Stimulated activated CD4-positive, alpha-beta T cell treated with anti-CD3 and anti-CD28 coated beads, Interleukin-12 subunit alpha, Interleukin-12 subunit beta, amount 100 ng/mL, for 4 hours (primary cell): ENCODE results near the gene STIMATE.
A peak's percentile ranks its signal among the peaks of the same experiment; 100 is the strongest.

Source experiments
- DNase-seq: peaks from one replicate; pipeline ENCODE4 v3.0.0-alpha.2; 2020

Gene STIMATE

DNA sequence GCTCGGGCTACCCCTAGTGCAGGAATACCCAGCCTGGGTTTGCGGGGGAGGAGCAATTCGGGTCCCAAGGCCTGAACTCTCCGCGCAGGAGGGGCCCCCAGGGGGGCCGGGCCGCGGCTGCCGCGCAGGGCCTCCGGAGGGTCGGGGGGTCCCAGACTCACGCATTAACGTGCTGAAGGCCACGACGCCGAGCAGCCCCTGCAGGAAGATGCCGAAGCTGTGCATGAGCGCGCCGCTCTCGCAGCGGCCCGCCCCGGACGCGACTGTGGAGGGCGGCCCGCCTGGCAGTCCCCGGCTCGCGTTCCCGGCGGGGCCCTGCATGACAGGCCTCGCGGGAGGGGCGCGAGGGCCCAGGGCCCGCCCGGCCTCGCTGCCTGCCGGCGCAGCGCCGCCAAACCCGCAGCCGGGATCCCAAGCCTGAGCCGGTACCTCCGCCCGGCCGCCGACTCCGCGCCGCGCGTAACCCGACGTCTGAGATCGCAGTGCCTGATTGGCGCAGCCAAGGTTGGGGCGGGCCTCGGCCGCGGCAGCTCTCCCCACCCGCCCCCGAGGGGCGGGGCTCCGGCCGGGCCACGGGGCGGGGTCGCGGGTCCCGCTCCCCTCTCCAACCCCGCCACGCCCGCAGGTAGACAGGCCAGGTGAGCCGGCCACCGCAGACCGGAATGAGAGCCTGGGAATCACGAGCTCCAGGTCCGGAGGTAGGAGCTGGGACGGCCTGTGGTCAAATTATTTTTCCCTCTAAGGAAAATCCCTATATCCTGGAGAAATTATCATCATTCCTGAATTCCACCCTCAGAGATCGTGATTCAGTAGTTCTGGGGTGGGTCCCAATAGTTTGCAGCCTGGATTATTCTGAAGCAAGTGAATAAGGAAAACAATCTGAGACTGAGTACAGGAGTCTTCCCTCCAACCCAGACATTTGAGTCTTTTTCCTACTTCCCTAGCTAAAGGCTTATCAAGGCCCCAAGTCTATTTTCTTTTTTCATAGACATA is at the start of gene STIMATE:
Gene STIMATE (minus strand): TSS at position 419 of the 993 bp plus-strand sequence. CDS start 98 bp downstream, at position 321.
- peak; percentile 83 for DNase-seq

DNA sequence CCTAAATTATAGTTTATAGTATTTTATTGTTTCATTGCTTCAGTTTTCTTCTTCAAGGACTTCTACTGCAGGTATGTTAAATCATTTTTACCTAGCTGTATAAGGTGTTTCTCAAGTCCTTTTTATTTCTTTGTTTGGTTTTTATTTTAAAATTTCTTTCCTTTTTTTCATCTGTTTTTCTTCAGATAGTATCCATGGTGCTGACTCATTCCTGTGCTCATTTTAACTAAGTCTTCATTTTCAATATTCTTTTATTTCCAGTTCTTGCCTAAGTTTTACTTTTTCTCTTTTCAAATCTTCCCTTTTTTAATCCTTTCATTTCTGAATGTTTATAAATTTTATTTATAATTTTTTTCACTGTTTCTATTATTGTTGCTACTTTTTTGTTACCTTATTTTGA is 42.3 kb upstream of the STIMATE start:
- DNase-seq, result no peak

DNA sequence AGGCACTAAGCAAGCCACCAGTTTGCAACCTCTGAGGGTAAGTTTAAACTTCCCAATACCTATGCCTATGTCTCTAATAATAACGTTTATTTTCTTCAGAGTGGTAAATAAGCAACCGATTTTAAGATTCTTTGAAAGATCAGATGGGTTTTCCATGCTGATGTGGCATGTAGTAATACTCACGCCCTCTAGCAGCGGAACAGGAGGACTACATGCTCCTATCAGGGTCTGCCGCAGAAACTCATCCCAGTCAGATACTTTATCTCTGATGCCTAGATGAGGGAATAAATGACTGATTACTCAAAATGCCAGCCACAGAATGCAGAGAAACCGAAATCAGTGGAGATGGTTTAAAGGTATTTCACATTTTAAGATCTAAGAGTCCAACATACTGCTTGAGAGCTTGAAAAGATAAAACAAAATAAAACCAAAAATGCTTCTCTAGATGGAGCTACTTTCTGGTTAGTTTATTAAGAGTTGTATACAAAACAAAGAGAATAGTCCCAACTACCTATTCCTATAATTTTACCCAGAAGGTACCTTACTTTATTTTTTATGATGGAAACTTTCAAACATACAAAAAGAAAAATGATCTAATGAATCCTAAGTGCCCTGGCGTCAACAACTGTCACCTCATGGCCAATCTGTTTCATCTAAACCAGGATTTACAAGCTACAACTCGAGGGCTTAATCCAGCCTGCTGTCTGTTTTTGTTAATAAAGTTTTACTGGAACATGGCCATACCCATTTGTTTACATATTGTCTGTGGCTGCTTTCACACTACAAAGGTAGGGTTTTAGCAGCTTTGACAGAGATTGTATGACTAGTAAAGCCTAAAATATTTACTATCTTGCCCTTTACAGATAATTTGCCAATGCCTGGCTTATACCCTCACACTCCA is 37.5 kb upstream of the STIMATE start:
- DNase-seq, result peak; percentile 23

DNA sequence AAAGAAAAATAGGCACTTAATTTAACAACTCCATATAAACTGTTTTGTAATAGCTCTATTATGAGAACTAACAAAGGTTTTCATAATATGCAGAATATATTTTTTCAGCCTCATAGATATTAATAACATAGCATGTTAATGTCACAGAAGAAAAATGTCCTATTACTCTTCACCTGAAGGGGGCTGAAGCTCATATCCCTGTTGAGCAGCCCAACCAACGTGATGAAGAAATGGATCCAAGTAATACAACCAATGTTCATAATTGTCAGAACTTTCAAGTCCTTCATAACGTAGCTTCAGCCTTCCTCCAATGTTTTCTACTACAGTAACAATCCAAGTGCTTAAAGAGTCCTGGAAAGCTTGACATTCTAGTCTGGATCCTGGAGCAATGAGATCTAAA is 34.5 kb upstream of the STIMATE start:
- DNase-seq, result no peak

DNA sequence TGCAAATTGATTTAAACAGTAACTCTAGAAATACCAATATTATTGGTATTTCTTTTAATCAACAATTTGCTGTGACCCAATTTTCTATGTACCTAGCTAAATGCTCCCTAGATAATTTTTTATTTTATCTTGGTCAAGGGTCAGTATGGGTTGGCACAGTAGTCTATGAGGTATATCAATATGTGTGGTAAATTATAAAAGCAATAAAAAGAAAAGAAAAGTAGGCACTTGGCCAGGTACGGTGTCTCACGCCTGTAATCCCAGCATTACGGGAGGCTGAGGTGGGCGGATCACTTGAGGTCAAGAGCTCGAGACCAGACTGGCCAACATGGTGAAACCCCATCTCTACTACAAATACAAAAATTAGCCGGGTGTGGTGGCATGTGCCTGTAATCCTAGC is 34.0 kb upstream of the STIMATE start:
- DNase-seq, result no peak

DNA sequence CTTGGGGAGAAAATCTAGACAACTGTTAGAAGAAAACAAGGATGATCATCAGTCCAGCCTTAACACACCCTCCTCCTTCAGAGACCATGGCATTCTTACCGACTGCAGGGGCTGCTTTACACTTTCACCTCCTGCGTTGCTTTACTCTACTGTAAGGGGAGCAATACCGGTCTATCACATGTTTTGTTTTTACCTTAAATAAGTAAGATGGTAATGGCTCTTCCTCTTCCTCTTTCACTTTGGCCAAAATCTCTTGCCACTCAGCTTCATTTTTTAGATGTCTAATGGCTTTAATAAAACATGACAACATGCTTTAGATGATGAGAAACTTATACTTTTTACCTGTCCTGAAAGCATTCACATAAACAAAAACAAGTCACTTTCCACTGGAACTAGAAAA is 33.4 kb upstream of the STIMATE start:
- DNase-seq, result no peak

GRCh38 chr3:52926554-52926953 is 29.2 kb upstream of the STIMATE start:
- no peak for DNase-seq

GRCh38 chr3:52925405-52926313 is 28.3 kb upstream of the STIMATE start:
- DNase-seq, result no peak

GRCh38 chr3:52923963-52924362 is 26.6 kb upstream of the STIMATE start:
- no peak for DNase-seq

DNA sequence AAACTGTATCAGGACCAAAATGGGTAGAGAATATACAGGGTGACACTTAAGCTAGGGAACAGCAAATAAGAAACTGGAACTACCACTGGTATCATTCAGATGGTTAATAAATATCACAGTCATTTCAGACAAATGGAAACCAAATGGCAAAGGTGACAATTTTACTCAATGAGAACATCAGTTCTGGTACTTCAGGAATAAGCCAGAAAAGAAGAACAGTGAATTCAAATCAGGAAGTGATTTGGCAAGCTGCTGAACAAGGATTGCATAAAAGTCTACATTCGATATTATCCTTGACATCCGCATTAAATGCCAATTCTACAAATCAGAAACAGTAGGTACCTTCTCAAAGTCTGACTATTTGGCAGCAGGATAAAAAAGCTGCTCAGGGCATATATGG is 23.5 kb upstream of the STIMATE start:
- DNase-seq, result no peak

- no peak for DNase-seq
These were observed 19.7 kb upstream of the STIMATE start for GRCh38 chr3:52917044-52917443.

GRCh38 chr3:52915294-52915693 is 17.9 kb upstream of the STIMATE start:
- no peak for DNase-seq

DNA sequence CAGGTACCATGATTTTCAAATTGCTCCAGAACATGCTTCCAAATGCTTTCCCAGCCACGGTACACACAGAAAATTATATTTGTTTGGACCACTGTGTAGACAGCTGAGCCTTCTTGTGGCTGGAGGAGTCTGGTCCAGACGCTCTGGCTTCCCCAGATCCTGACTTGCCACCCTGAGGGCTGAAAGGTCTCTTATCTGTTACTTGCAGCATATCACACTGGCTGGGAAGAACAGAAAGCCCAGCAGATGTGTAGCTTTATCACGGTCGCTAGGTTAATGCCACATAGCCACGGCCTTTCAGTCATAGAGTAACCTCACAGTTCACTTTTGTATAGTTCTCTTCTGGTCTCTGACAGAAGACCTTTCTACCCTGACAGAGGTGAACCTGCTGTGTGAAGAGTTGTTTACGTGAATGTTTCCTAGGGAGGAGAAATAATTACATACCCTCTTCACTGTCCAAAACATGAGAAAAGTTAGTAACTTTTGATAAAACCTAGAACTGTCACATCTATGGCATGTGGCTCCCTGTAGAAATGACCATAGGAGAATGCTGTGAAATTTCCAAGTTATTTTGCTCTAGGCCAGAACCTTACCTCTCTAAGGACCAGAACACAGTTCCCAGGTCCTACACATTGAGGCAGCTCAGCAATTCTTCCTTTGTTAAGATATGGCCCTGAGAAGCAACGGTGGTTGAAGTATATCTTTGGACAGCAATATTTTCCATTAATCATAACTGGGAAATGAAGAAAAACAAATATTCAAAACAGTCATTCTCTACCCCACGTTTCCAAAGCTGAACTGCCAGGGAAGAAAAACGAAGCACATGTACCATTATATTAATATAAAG is 15.8 kb upstream of the STIMATE start:
- DNase-seq, result no peak

- DNase-seq, result no peak
These were observed 13.5 kb upstream of the STIMATE start for GRCh38 chr3:52910823-52911222.

DNA sequence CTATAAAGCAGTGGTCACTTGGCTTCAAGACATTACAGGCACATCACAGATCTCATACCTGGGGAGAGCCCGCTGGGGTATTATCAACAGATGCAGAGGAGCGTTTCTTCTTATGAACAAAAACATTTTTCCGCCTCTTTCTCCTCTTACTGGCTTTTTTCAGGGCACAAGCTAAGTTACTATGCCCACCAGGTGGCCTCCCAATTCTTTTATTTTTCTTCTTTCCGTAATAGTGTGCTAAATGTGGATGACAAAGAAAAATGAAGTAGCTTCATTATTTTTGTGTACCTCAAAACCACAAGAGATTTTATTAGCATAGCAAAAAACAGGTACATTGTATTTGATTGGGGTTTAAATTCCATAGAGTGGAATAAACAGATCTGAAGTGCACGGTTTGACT is 10.1 kb upstream of the STIMATE start:
- DNase-seq, result no peak

DNA sequence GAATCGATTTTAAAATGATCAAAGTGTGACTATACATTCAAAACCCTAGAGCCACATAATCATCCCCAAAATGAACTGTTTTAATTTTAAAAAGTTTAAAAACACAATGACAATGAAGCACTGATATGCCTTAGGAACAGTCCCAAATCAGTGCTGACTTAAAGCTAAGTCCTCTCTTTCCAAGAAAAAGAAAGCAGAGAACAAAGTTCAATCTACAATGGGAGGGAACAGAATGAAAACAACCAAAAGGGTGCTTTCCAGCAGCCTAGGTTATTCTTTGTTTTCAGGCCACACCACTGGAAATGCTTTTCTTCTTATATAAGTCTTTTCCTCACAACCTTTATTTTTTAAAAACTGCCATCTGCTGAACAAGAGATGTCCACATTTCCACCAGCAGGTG is 7.2 kb upstream of the STIMATE start:
- DNase-seq, result no peak

- DNase-seq, result no peak
These were observed 6.7 kb upstream of the STIMATE start for GRCh38 chr3:52904000-52904399.

DNA sequence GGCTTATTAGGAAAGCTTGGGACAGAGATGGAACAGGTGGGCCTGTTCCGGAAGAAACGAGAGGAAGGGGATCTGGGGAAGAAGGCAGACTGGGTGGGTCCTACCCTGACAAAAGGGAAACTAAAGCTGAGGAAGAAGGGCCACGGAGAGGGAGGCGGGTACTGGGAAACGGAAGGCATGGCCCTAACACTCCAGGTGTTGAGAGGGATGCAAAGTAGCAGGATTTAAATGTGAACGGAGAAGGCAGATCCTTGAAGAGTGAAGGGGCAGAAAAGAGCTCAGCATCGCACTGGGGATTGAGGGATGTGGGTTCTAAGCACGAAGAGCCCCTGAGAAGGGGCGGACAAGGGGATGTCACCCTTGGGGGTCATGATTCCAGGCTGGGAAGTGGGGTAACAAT is 735 bp downstream of the STIMATE start:
- DNase-seq, result no peak

DNA sequence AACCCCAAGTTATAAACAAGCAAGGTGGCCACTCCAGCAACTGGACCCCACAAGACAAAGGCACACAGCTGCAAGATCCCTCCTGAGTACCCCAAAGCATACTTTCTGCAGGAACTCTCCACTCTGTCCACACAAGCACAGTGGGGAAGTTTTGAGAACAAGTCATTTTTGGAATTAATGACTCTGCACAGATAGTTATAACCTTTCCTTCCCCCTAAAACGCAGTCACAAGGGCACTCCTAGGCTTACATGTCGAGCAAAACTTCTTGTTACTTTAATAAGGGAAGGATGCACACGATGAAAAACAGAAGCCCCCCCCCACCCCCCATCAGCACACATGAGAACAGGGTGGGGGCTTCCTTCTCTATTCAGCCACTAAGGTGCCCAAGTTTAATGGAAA is 1.2 kb downstream of the STIMATE start:
- no peak for DNase-seq

DNA sequence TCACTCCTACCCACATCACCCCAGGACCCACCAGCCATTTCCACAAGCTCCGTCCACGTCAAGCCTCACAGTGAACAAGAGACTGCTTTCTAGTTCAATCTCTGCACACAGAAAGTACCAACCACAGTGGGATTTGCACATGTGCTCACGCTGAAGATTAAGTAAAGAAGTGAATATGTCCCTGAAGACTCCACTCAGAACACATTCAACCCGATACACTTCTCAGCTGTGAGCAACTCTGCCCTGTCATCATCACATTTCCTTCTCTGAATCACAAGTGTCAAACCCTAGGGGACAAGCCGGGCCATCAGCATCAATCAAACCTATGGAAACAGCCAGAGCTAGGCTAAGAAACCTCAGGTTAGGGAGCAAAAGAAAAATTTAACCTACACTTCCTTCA is 1.9 kb downstream of the STIMATE start:
- DNase-seq, result no peak

- DNase-seq, result no peak
These were observed 2.6 kb downstream of the STIMATE start for GRCh38 chr3:52894756-52895155.

GRCh38 chr3:52893723-52894122 is 3.6 kb downstream of the STIMATE start:
- DNase-seq, result no peak
